ENCODE results near the gene SLC9A2.

The SLC9A2 gene

GRCh38 chr2:102619414-102620319 is at the start of gene SLC9A2:
TSS of gene SLC9A2 (plus strand) at chr2:102619553. CDS start at chr2:102619849, 296 bp downstream.
- peak; percentile 28 for DNase-seq (ENCODE audit: low spot score)

GRCh38 chr2:102575888-102576287 is 43.5 kb upstream of the SLC9A2 start:
- no peak for DNase-seq (ENCODE audit: low spot score)

GRCh38 chr2:102578376-102578775 is 41.0 kb upstream of the SLC9A2 start:
- DNase-seq (ENCODE audit: low spot score), result no peak

GRCh38 chr2:102581911-102582310 is 37.4 kb upstream of the SLC9A2 start:
- no peak for DNase-seq (ENCODE audit: low spot score)

- no peak for DNase-seq (ENCODE audit: low spot score)
Measured at GRCh38 chr2:102582845-102583244, 36.5 kb upstream of the SLC9A2 start.

GRCh38 chr2:102585847-102586404 is 33.4 kb upstream of the SLC9A2 start:
- no peak for DNase-seq (ENCODE audit: low spot score)

GRCh38 chr2:102588213-102588939 is 31.0 kb upstream of the SLC9A2 start:
- no peak for DNase-seq (ENCODE audit: low spot score)

- no peak for DNase-seq (ENCODE audit: low spot score)
Measured at GRCh38 chr2:102589444-102589843, 29.9 kb upstream of the SLC9A2 start.

- DNase-seq (ENCODE audit: low spot score), result no peak
Measured at GRCh38 chr2:102591491-102592045, 27.8 kb upstream of the SLC9A2 start.

- no peak for DNase-seq (ENCODE audit: low spot score)
Measured at GRCh38 chr2:102592601-102593000, 26.8 kb upstream of the SLC9A2 start.

GRCh38 chr2:102593516-102593915 is 25.8 kb upstream of the SLC9A2 start:
- no peak for DNase-seq (ENCODE audit: low spot score)

- no peak for DNase-seq (ENCODE audit: low spot score)
Measured at GRCh38 chr2:102594445-102595016, 24.8 kb upstream of the SLC9A2 start.

- DNase-seq (ENCODE audit: low spot score), result no peak
Measured at GRCh38 chr2:102597788-102598187, 21.6 kb upstream of the SLC9A2 start.

GRCh38 chr2:102599486-102599885 is 19.9 kb upstream of the SLC9A2 start:
- DNase-seq (ENCODE audit: low spot score), result no peak

GRCh38 chr2:102601730-102602129 is 17.6 kb upstream of the SLC9A2 start:
- no peak for DNase-seq (ENCODE audit: low spot score)

- DNase-seq (ENCODE audit: low spot score), result no peak
Measured at GRCh38 chr2:102603904-102604303, 15.4 kb upstream of the SLC9A2 start.

GRCh38 chr2:102604769-102605168 is 14.6 kb upstream of the SLC9A2 start:
- DNase-seq (ENCODE audit: low spot score), result no peak

- no peak for DNase-seq (ENCODE audit: low spot score)
Measured at GRCh38 chr2:102606353-102606752, 13.0 kb upstream of the SLC9A2 start.

- DNase-seq (ENCODE audit: low spot score), result peak; percentile 83
Measured at GRCh38 chr2:102615620-102616436, 3.5 kb upstream of the SLC9A2 start.

GRCh38 chr2:102618452-102619413 is 620 bp upstream of the SLC9A2 start:
- no peak for DNase-seq (ENCODE audit: low spot score)
